GM10847 (cell line): Measurements from ENCODE around the gene IDH3B.

Source experiments
- POLR2A ChIP-seq: IDR thresholded peaks from 2 replicates; pipeline ENCODE4 v1.6.1; 2011; ENCODE audit not compliant: insufficient read length; ENCODE audit errors: extremely low read depth

IDH3B gene

DNA sequence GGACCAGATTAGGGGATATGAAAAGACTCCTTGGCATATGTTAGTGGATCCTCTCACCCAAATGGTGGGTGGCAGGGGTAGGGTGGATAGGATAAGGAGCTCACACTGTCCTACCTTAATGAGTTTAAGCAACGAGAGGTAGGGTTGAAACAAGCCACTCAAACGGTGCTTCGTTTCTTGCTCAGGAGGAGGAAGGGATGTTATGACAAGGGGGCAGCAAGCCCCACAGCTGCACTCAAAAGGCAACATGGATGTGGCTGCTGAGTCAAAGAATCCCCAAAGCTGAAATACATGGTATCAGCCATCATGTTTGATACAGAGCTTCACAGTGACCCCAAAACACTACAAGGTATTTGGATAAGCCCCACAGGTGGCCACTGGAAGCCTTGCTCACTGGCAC lies 8.4 kb upstream of the IDH3B start:
- no peak for TF ChIP-seq POLR2A

DNA sequence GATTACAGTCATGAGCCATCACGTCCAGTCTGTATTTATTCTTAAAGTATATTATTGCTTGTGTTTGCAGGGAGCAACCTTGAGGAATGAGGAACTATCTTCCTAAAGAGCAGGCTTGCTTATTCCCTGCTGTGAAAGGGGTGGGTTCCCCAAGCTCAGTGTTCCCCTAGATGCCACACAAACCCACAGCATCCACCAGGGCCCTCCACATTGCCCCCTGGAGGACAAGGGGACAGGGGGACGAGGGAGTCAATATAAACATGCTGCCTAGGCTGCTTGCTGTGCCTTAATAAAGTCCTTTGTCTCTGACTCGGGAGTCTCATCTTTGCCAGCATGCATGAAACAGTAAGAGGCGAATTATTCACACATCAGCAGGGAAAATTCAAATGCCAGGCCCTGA lies 8.0 kb upstream of the IDH3B start:
- no peak for TF ChIP-seq POLR2A

DNA sequence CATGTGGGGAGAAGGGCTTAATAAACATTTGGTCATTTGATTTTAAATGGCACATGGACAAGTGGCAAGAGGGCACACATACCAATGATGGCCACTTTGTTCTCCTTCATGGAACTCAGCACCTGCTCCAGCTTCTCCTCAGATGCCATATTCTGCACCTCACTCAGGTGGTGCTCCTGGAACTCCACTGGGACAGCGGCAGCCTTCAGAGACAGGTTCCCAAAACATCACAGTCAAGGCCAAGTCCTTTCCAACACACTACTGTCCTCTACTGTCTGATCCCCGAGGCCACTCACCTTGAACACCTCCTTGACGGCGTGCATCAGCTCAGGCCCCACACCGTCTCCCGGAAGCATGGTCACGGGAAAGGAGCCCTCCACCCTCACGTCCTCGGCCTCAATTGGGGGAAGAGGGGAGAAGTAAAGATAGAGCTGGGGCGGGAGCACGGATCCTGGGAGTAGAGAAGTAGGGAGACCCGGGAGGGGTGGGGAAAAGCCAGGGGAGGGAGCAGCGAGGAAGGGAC lies 591 bp downstream of the IDH3B start:
- TF ChIP-seq POLR2A = no peak

DNA sequence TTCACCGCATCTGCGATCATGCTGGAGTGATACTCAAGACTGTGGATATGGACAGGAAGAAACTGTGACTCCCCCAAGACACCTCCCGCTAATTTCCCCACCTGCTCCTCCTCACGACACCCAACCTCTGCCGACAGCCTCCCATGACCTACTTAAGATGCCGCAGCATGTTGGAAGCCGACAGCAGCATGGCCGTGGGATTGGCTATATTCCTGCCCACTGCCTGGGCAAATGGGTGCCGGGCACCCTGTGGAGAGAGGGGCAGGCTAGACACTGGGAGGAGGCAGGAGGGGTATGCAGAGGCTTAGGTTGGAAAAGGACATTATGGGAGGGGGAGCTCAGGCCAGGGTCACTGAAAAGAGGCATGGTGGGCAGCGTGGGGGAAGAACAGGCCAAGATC lies 4.5 kb downstream of the IDH3B start:
- no peak for TF ChIP-seq POLR2A

DNA sequence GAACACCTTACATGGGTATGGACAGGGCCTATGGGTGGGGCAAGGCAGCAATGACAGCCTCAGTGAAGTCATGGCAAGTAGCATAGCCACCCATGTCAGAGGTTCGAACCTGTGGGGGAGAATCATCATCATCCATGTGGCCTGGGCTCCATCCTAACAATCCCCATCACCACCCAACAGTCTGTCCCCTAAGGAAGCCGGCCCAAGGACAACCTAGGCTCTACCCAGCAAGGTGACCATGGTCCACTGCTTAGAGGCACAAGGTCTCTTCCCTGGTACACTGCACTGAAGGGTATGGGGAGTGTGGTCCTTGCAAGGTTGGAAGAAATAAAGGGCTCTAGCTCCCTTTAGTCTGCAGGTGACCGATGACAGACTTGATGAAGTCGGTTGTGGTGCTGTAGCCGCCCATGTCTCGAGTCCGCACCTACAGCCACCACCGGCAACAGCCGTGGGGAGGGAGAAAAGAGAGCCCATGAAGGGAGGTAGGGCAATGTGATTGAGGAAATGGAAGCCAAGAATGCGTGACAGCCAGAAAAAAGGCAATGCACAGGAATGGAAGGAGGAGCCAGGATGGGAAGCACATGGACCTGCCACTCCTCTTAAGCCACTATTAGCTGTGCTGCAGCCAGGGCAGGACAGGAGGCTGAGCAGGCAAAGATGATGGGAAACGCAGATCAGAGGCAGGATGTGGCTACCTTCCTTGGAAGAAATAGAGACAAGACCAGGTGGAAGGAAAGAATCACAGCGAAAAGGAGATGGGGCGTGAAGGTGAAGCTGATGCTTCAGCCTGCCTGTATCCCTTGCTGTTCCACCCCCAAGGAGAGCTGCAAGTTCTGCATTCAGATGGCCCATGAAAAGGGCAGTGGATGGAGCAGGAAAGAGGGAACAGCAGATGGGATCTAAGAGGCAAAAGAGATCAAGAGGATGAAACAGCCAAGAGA lies 5.3 kb downstream of the IDH3B start:
- TF ChIP-seq POLR2A = no peak

DNA sequence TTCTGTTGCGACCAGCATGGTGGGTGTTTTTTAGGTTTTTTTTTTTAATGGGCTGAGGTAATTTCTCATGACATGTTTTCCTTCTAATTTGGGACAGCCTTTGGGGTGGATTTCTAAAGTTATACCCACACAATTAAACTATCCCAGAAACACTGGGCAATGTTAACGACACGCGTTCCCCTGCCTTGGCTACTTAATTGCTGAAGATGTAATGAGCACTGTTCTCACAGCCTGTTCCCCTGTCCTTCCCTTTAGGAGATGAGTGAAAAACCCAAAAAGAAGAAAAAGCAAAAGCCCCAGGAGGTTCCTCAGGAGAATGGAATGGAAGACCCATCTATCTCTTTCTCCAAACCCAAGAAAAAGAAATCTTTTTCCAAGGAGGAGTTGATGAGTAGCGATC lies 6.3 kb downstream of the IDH3B start:
- TF ChIP-seq POLR2A = no peak

DNA sequence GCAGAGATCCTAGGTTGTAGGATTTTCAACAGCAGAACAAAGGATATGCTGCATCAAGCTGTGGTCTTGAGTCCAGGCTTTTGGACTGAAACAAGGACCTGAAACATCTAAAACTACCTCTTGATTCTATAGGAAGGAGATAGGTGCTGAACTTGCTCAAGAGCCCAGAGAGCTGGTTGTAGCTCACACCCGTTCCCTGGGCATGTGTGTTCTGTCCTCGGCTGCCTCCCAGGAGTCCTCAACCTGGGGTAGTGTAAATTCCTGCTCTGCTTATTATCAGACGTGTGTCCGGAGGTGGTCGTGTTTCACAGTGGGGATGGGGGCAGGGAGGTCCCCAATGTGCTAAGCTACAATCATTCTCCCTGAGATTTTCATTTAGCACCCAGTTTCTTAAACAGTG lies 6.8 kb downstream of the IDH3B start:
- TF ChIP-seq POLR2A = no peak

DNA sequence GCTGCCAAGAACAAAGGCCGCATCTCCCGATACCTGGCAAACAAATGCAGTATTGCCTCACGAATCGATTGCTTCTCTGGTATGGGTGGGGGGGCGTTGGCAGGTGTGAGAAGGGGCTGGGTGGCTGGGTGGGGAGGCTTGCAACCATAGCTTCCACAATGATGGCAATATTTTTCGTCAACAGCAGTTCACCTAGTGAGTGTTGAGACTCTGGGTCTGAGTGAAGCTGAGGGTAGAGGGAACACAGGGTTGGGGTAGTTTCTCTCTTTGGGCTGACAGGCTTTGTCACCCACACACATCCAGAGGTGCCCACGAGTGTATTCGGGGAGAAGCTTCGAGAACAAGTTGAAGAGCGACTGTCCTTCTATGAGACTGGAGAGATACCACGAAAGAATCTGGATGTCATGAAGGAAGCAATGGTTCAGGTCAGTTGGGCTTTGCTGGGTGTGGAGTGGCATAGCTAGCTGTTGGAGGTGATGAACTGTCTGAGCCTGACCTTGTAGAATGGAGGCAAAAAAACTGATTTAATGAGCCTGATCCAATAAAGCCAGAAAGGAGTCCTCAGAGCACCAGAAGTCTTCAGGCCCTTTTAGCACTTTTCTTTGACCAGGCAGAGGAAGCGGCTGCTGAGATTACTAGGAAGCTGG lies 7.4 kb downstream of the IDH3B start:
- no peak for TF ChIP-seq POLR2A

DNA sequence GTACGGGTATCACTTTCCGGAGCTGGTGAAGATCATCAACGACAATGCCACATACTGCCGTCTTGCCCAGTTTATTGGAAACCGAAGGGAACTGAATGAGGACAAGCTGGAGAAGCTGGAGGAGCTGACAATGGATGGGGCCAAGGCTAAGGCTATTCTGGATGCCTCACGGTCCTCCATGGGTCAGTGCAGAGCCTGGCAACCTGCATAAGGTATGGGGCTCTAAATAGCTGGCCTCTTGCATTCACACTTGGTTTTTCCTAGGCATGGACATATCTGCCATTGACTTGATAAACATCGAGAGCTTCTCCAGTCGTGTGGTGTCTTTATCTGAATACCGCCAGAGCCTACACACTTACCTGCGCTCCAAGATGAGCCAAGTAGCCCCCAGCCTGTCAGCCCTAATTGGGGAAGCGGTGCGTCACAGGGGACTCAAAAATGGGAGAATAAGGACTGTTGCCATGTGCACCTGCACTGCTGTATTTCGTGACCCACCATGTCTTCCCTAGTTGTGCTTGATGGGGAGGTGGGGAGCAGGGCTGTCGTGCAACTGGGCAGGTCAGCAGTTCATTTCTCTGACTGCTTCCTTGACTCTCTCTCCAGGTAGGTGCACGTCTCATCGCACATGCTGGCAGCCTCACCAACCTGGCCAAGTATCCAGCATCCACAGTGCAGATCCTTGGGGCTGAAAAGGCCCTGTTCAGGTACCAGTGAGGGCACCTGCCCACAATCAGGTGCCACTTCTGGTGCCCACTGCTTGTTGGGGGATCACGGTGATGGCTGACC lies 8.5 kb downstream of the IDH3B start:
- TF ChIP-seq POLR2A = peak; percentile 18

DNA sequence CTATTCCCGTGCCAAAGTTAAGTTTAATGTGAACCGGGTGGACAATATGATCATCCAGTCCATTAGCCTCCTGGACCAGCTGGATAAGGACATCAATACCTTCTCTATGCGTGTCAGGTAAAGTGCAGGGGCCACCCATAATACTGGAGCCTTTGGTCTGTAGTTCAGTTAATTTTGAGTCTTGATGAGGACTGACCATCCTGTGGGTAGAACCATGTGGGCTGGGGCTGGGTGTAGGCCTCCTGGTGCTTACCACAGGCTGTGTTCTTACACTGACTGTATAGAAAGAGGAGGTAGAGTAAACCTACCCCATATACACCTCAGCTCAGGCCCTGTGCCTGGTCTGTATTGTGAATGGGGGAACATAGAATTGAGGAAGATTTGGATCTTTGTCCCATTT lies 9.2 kb downstream of the IDH3B start:
- TF ChIP-seq POLR2A = no peak

DNA sequence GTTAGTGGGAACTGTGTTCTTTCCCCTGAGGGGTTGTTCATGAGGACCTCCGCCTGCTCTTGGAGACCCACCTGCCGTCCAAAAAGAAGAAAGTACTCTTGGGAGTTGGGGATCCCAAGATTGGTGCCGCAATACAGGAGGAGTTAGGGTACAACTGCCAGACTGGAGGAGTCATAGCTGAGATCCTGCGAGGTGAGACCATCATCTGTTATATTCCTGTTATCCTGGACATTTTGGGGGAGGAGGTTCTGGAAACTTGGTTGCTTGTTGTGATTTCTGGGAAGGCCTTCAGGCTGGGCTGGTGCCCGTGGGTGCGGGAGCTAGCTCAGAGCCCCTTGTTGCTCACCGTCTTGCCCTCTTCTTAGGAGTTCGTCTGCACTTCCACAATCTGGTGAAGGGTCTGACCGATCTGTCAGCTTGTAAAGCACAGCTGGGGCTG lies 9.6 kb downstream of the IDH3B start:
- no peak for TF ChIP-seq POLR2A

DNA sequence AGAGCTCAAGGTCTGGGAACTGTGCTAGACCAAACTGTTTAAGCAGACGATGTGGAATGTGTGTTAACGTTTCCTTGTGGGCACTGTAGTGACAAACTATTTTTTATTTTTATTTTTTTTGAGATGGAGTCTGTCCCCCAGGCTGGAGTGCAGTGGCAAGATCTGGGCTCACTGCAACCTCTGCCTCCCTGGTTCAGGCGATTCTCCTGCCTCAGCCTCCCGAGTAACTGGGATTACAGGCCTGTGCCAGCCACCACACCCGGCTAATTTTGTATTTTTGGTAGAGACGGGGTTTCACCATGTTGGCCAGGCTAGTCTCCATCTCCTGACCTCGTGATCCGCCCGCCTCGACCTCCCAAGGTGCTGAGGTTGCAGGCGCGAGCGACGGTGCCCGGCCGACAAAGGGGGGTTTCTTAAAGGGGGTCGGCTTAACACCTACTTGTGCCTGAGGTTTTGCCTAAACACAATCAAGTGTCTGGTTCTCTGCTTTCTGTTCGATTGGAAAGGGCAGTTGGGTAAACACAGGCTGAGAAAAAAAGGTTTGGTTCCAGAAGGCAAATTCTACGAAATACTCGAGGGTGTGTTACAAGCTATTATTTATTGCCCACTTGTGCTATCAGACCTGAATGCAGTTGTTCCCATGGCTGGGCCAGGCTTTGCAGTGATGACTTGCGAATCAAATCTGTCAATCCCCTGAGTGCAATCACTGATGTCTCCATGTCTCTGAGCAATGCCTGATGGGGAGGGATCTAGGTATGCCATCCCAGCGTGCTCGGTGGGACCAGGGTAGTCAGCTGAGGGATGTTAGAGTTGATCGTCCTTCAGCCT lies 10.2 kb downstream of the IDH3B start:
- no peak for TF ChIP-seq POLR2A

DNA sequence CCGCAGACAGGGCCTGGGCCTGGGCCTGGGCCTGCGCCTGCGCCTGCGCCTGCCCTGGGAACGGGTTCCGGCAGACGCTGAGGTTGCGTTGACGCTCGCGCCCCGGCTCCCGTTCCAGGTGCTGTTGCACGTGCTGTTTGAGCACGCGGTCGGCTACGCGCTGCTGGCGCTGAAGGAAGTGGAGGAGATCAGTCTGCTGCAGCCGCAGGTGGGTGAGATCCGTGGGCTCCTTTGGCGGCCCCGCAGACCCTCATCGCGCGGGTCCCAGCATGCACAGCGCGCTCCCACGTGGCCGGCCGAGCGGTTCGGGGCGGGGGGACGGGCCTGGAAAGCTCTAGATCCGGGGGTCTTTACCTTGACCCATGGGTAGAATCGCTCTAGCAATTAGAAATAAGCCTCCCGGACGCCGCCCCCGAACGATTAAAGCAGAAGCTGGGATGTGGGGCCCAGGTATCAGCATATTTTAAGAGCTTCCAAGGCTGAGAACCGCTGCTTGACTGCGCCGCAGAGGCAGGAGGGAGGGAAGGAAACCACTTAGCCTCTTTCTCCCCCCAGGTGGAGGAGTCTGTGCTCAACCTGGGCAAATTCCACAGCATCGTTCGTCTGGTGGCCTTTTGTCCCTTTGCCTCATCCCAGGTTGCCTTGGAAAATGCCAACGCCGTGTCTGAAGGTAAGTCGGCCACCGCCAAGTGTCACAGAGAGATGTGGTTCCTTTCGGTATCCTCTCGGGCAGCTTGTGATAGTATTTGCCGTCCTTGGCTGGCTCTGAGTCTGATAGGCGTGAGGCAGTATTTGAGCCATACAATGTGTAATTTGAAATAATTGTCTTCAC lies 11.1 kb downstream of the IDH3B start:
- TF ChIP-seq POLR2A = no peak
